ENCODE measurements around the gene TTLL7. TPM values are rescaled to one million over a fixed set of nuclear protein-coding genes. Genes with fewer than 3 reads are reported as not detected.

TTLL7 gene, protein sequence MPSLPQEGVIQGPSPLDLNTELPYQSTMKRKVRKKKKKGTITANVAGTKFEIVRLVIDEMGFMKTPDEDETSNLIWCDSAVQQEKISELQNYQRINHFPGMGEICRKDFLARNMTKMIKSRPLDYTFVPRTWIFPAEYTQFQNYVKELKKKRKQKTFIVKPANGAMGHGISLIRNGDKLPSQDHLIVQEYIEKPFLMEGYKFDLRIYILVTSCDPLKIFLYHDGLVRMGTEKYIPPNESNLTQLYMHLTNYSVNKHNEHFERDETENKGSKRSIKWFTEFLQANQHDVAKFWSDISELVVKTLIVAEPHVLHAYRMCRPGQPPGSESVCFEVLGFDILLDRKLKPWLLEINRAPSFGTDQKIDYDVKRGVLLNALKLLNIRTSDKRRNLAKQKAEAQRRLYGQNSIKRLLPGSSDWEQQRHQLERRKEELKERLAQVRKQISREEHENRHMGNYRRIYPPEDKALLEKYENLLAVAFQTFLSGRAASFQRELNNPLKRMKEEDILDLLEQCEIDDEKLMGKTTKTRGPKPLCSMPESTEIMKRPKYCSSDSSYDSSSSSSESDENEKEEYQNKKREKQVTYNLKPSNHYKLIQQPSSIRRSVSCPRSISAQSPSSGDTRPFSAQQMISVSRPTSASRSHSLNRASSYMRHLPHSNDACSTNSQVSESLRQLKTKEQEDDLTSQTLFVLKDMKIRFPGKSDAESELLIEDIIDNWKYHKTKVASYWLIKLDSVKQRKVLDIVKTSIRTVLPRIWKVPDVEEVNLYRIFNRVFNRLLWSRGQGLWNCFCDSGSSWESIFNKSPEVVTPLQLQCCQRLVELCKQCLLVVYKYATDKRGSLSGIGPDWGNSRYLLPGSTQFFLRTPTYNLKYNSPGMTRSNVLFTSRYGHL
- total RNA-seq = not detected
- under 1 TPM in 1 of 3 donors, not detected in 2; 0.89 TPM for polyA plus RNA-seq
- total RNA-seq = 0 to 0.34 (median 0.03) reads per million in 6 experiments

DNA sequence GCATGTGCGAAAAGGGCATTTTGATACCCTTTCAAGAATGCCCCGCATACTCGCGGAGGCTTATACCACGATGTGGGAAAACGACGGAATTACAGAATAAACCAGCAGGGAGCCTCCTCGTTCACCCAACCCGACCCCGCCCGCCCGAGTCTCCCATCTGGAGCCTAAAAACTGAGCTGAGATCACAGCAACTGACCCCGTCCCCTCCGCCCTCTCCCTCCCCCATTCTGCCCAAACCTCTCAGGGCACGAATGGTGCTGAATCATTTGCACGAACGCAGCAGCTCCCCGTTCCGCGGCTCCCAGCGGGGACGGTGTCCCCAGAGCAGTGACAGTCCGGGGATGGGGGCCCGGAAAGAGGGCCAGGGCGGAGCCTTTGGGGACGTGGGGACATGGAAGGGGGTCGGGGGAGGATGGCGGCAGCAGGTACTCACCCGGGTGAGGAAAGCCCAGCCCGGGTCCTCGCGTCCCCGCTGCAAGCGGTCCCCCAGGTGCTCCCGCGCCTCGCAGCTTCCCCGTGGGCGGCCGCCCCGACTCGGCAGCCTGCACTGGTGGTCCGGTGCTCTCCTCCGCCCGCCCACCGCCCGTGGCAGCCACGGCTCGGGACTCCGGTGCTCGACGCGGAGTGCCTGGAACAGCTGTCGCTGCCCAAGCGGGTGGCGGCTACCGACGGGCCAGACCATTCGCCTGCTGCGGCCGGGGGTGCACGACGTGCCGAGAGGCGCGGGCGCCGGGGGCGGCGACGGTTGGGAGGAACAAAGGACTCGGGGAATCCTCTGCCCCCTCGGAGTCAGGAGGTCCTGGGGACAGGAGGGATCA is at the start of gene TTLL7:
Gene TTLL7, minus strand, starts transcription at position 635 of the 818 bp plus-strand sequence. CDS start 46,921 bp downstream, outside the sequence.
- no peaks in the 10 kb centered on the region for H3K36me3 Mint-ChIP-seq
- ATAC-seq = peak; percentile 60 to 75
- peaks cover 52 to 90% (median 52%) of the 10 kb centered on the region in 5 donors for H3K27me3 Mint-ChIP-seq
- H3K4me1 Mint-ChIP-seq = peaks cover 7 to 23% (median 17%) of the 10 kb centered on the region in 4 donors
- POLR2A ChIA-PET = no interaction called here
- peak within 1 kb of the TSS; percentile 73 to 92 (median 86) for H3K4me3 Mint-ChIP-seq
- DNase-seq = peak in 9 of 10 donors; percentile 12 to 55 (median 31)
- peak within 1 kb of the TSS in 3 of 10 donors; percentile 15 to 58 (median 33) for H3K27ac Mint-ChIP-seq
- H3K9me3 Mint-ChIP-seq = no peaks in the 10 kb centered on the region

DNA sequence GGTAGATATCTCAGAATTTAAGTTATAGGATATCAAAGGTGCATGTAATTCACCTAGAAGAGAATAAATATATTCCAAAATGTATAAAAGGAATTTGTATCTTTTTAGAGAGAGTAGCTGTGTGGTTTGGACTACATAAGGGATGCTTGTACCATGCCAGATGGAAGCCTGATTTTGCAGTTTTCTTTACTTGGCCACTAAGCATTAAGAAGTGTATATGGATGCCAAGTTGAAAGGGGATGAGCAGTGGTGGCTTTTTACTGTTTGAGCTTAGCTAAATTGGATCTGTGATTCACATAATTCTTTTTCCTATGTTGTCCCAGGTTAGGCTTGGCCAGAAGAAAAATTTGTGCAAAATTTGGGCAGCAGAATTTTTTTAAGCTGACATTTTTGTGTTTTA is 43.5 kb upstream of the TTLL7 start:
- ATAC-seq (no peak), DNase-seq (no peak)
- peaks cover 0 to 9% (median 0%) of the 10 kb centered on the region in 5 donors for H3K27me3 Mint-ChIP-seq
- no peaks in the 10 kb centered on the region for H3K9me3 Mint-ChIP-seq
- no peak overlapping the region for H3K27ac Mint-ChIP-seq
- H3K4me3 Mint-ChIP-seq = no peak overlapping the region
- H3K4me1 Mint-ChIP-seq = no peaks in the 10 kb centered on the region
- POLR2A ChIA-PET = no interaction called here
- no peaks in the 10 kb centered on the region for H3K36me3 Mint-ChIP-seq

DNA sequence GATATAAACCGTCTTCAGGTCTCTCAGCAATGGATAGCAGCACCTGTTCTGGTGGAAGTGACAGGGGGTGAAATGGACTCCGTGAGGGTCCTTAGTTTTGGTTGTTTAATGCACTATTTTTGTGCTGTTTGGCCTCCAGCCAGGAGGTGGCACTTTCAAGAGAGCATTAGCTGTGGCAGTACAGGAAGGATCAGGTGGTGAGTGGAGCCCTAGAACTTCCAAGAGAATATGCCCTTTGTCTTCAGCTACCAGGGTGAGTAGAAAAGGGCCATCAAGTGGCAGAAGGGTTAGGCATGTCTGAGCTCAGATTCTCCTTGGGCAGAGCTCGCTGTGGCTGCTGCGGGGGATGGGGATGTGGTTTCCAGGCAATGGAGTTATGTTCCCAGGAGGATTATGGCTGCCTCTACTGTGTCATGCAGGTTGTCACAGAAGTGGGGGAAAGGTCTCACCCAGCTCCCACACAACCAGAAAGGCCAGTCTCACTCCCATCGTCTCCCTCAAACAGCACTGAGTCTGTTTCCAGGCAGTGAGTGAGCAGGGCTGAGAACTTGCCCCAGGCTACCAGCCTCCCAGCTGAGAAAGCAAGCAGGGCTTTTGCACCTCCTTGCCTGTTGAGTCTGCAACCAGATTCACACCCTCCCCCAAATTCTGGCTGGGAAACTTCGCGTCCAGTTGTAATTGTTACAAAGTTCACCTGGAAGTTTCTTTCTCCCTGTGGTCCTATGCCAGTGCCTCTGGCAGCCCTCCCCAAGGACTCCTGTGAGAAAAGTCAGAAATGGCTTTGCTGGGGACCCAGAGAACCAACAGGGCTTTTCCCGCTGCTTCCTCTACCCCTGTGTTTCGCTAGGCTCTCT is 39.1 kb upstream of the TTLL7 start:
- peaks cover 0 to 14% (median 10%) of the 10 kb centered on the region in 9 donors for H3K9me3 Mint-ChIP-seq
- H3K27ac Mint-ChIP-seq = no peak overlapping the region
- H3K36me3 Mint-ChIP-seq = peaks cover 0 to 12% (median 7%) of the 10 kb centered on the region in 3 donors
- no peaks in the 10 kb centered on the region for H3K4me1 Mint-ChIP-seq
- peaks cover 10 to 17% (median 11%) of the 10 kb centered on the region in 5 donors for H3K27me3 Mint-ChIP-seq
- DNase-seq (no peak), ATAC-seq (no peak)
- POLR2A ChIA-PET = no interaction called here
- no peak overlapping the region for H3K4me3 Mint-ChIP-seq

DNA sequence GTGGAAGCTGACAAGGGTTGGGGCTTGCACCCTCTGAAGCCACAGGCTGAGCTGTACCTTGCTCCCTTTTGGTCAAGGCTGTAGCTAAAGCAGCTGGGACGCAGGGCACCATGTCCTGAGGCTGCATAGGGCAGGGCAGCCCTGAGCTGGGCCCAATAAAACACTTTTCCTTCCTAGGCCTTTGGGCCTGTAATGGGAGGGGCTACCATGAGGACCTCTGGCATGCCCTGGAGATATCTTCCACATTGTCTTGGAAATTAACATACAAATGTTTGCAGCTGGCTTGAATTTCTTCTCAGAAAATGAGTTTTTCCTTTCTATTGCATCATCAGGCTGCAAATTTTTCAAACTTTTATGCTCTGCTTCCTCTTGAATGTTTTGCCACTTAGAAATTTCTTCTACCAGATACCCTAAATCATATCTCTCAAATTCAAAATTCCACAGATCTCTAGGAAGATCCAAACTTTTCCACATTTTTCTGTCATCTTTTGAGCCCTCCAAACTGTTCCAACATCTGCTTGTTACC is 32.9 kb upstream of the TTLL7 start:
- no peak for DNase-seq
- Mint-ChIP-seq H3K27me3 (peaks cover 5 to 26% (median 8%) of the 10 kb centered on the region in 5 donors), H3K4me1 (no peaks in the 10 kb centered on the region), H3K36me3 (peaks cover 0 to 11% (median 7%) of the 10 kb centered on the region in 3 donors), H3K9me3 (peaks cover 0 to 14% (median 10%) of the 10 kb centered on the region in 9 donors), H3K4me3 (no peak overlapping the region), H3K27ac (no peak overlapping the region)
- no peak for ATAC-seq
- POLR2A ChIA-PET = no interaction called here

DNA sequence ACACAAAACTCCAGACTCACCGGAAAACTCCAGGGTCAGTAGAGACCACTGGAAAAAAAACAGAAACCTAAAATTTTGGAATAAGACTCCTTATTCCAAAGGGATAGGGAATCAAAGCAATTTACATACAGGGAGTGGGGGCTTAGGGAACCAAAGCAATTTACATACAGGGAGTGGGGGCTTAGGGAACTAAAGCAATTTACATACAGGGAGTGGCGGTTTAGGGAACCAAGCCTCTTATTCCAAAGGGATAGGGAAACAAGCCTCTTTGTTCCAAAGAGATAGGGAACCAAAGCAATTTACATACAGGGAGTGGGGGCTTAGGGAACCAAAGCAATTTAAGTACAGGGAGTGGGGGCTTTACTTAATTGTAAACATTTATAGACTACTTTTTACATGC is 28.4 kb upstream of the TTLL7 start:
- no peak for DNase-seq

DNA sequence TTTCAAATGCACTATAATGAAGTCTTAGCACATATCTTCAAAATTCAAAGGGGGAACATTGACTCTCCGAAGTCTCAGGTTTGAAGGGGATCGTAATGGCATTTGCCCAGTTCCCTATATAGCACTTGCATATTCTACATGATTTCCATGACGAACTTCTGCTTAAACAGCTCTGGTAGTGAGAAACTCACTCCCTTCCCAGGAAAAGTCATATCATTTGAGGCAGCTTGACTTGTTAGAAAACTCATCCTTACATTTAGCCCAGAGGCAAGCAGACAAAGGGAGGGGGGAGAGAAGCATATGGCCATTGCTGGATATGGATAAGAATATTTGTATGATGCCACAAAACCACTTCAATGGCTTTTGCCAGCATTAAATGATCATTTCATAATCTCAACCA is 27.0 kb upstream of the TTLL7 start:
- H3K9me3 Mint-ChIP-seq = peaks cover 0 to 7% (median 2%) of the 10 kb centered on the region in 9 donors
- H3K27ac Mint-ChIP-seq = no peak overlapping the region
- H3K4me1 Mint-ChIP-seq = no peaks in the 10 kb centered on the region
- H3K4me3 Mint-ChIP-seq = no peak overlapping the region
- H3K27me3 Mint-ChIP-seq = peaks cover 0 to 12% (median 6%) of the 10 kb centered on the region in 5 donors
- H3K36me3 Mint-ChIP-seq = peaks cover 0 to 5% (median 0%) of the 10 kb centered on the region in 3 donors
- DNase-seq = no peak
- POLR2A ChIA-PET = no interaction called here
- ATAC-seq = no peak

More for the DNA sequence above, 28.4 kb upstream of the TTLL7 start:
- peaks cover 0 to 12% (median 6%) of the 10 kb centered on the region in 5 donors for H3K27me3 Mint-ChIP-seq
- H3K4me1 Mint-ChIP-seq = no peaks in the 10 kb centered on the region
- POLR2A ChIA-PET = no interaction called here
- no peak overlapping the region for H3K4me3 Mint-ChIP-seq
- H3K9me3 Mint-ChIP-seq = peaks cover 0 to 6% (median 0%) of the 10 kb centered on the region in 9 donors
- no peak for ATAC-seq
- no peak overlapping the region for H3K27ac Mint-ChIP-seq
- peaks cover 0 to 1% (median 0%) of the 10 kb centered on the region in 3 donors for H3K36me3 Mint-ChIP-seq

DNA sequence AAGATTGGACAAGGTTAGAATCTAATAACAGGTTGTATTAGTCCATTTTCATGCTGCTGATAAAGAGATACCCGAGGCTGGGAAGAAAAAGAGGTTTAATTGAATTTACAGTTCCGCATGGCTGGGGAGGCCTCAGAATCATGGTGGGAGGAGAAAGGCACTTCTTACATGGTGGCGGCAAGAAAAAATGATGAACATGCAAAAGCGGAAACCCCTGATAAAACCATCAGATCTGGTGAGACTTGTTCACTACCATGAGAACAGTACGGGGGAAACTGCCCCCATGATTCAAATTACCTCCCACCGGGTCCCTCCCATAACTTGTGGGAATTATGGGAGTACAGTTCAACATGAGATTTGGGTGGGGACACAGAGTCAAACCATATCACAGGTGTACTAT is 22.9 kb upstream of the TTLL7 start:
- no peak overlapping the region for H3K27ac Mint-ChIP-seq
- POLR2A ChIA-PET = no interaction called here
- H3K27me3 Mint-ChIP-seq = peaks cover 0 to 9% (median 3%) of the 10 kb centered on the region in 5 donors
- DNase-seq (no peak), ATAC-seq (no peak)
- H3K4me1 Mint-ChIP-seq = no peaks in the 10 kb centered on the region
- peaks cover 0 to 5% (median 0%) of the 10 kb centered on the region in 3 donors for H3K36me3 Mint-ChIP-seq
- H3K9me3 Mint-ChIP-seq = peaks cover 0 to 7% (median 0%) of the 10 kb centered on the region in 9 donors
- H3K4me3 Mint-ChIP-seq = no peak overlapping the region

DNA sequence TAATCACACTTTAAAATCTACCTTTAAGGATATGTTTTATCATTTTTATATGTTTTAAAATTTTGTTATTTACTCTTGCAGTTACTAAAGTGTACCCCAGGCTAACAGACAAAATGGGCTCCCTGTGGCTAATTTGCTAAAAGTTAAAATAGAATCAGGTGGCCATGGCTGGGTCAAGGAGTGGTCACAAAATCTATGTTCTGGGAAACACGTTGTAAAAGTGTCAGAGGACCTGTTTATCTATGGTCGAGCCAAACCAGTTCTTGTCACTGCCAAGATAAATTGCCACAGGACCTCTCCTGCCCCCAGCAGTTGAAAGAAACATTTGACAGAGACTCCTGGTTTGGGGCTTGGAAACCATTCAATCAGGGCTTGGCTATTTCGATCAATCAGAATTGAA is 21.2 kb upstream of the TTLL7 start:
- peaks cover 0 to 7% (median 0%) of the 10 kb centered on the region in 9 donors for H3K9me3 Mint-ChIP-seq
- H3K36me3 Mint-ChIP-seq = peaks cover 0 to 5% (median 0%) of the 10 kb centered on the region in 3 donors
- H3K27me3 Mint-ChIP-seq = peaks cover 0 to 7% (median 3%) of the 10 kb centered on the region in 5 donors
- H3K4me3 Mint-ChIP-seq = no peak overlapping the region
- POLR2A ChIA-PET = no interaction called here
- H3K27ac Mint-ChIP-seq = no peak overlapping the region
- H3K4me1 Mint-ChIP-seq = no peaks in the 10 kb centered on the region
- DNase-seq = no peak
- no peak for ATAC-seq

DNA sequence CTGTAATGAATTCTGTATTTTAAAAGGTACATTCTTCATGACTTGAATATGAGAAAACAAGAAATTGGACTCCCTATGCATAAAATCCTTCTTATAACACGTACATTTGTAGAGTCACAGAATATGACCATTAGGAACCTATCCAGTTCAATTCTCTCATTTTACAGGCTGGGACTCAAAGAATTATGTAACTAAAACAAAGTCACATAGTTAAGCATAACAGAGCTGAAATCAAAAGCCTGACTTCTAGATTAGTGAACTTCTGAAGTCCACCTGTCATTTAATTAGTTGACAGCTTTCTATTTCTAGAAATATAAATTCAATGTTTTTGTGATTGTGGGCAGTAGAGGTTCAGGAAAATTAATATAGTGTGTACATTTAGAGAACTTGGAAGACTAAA is 20.3 kb upstream of the TTLL7 start:
- no peak for ATAC-seq
- no peak for DNase-seq
- H3K36me3 Mint-ChIP-seq = peaks cover 0 to 5% (median 0%) of the 10 kb centered on the region in 3 donors

DNA sequence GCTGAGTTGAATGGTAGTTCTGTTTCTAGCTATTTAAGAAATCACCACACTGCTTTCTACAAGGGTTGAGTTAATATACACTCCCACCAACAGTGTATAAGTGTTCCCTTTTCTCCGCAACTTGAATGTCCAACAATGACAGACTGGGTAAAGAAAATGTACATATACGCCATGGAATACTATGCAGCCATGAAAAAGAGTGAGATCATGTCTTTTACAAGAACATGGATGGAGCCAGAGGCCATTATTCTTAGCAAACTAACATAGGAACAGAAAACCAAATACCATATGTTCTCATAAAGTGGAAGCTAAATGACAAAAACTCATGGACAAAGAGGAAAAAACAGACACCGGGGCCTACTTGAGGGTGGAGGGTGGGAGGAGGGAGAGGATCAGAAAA is 14.8 kb upstream of the TTLL7 start:
- ATAC-seq (no peak), DNase-seq (no peak)
- Mint-ChIP-seq H3K4me3 (no peak overlapping the region), H3K36me3 (no peaks in the 10 kb centered on the region), H3K4me1 (no peaks in the 10 kb centered on the region), H3K9me3 (peaks cover 0 to 2% (median 0%) of the 10 kb centered on the region in 9 donors), H3K27me3 (peaks cover 9 to 15% (median 12%) of the 10 kb centered on the region in 5 donors), H3K27ac (no peak overlapping the region)
- POLR2A ChIA-PET = no interaction called here

More for the DNA sequence above, 20.3 kb upstream of the TTLL7 start:
- H3K9me3 Mint-ChIP-seq = peaks cover 0 to 7% (median 0%) of the 10 kb centered on the region in 9 donors
- POLR2A ChIA-PET = no interaction called here
- H3K4me3 Mint-ChIP-seq = no peak overlapping the region
- H3K4me1 Mint-ChIP-seq = no peaks in the 10 kb centered on the region
- no peak overlapping the region for H3K27ac Mint-ChIP-seq
- H3K27me3 Mint-ChIP-seq = peaks cover 0 to 7% (median 3%) of the 10 kb centered on the region in 5 donors

DNA sequence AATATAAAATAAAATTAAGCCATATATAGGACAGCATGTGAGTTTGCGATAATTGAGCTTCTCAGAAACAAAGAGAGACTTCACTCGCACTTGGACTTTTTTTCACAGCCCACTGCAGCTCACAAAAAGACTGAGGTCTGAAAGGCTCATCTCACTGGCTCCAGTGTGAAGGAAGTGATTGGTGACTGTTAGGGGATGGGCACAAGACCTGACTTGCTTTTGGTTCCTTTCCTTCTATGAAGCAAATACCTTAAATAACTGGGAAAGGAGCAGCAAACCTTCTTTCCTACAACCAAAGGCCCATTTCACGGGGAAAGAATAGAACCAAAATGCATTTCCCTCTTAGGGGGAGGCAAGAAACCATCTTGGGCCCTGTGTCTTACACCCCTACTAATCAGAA is 13.1 kb upstream of the TTLL7 start:
- ATAC-seq = no peak
- Mint-ChIP-seq H3K9me3 (peaks cover 0 to 2% (median 0%) of the 10 kb centered on the region in 9 donors), H3K27ac (no peak overlapping the region), H3K27me3 (peaks cover 12 to 31% (median 22%) of the 10 kb centered on the region in 5 donors), H3K4me3 (no peak overlapping the region), H3K36me3 (no peaks in the 10 kb centered on the region), H3K4me1 (no peaks in the 10 kb centered on the region)
- DNase-seq = no peak
- POLR2A ChIA-PET = no interaction called here
